HG02678 (cell line): ENCODE data around the gene FEM1C.

Experiments
- ATAC-seq: cut with Tn5 transposase; IDR thresholded peaks from one replicate; pipeline ENCODE4 v1.9.1; 2021; ENCODE audit warnings: mild to moderate bottlenecking, moderate library complexity; ENCODE audit not compliant: unreplicated experiment

Gene FEM1C

DNA sequence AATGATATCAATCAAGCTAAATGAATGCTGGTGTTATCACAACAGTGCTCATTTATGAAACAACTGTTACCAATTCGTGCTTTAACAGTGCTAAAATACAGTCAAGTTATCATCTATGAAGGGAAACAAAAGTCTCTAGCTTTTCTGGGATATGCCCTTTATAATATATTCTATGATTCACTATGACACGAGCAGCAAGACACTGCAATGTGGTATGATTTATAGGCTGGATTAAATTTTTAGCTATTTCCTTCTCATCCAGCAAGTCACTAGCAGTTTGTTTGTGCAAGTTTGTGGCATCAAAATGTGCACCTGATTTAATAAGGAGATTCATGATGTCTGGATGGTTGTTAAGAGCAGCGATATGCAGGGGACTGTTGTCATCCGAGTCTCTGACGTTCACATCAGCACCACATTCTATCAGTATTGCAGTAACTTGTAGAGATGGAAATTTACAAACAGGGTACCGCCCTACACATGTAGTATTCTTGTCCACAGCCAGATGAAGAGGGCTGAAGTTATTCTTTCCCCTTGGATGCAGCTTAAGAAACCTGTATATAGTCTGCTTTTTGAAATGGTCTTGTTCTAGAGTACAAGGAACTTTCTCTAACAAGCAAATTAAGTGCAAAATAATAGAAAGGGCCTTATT lies 20.3 kb downstream of the FEM1C start:
- no peak for ATAC-seq

DNA sequence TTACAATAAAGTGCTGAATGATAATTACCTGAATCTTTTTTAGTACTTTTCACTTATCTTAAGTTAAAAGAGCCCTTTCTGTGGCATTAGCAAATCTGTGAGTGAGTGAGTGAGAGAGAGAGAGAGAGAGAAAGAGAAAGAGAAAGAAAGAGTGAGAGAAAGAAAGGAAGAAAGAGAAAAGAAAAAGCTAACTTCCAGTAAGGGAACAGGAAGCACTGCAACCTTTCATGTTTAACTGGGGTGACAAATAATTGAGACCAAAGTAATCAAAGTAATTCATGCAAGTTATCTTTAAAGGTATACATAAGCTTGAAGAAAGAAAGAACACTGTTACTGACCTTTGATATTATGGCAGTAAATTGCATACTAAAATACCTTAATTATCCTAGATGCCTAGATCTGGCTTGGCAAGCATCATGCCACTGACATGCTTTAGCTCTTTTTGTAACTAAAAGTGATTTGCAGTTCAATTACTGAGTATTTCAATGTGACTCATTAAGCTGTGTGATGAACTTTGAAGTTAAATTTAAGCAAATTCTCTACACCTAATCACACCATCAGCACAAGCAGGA lies 21.7 kb downstream of the FEM1C start:
- ATAC-seq, result no peak

DNA sequence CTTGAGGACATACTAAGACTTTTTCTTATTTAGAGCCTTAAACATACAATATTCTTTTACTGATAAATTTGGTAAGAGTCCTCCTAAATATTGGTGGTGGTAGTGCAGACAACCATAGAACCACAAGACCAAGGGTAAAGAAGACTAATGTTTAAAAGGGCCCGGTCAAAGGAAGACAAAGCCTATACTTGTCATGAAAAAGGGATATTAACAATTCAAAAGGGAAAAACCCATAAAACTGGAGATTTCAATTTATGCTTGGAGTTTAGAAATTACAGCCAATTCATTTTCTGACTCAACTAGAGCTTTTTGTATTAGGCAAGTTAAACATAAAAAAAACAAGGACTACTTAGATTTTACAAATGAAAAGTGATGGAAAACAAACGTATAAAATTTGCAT lies 24.4 kb downstream of the FEM1C start:
- ATAC-seq, result no peak

DNA sequence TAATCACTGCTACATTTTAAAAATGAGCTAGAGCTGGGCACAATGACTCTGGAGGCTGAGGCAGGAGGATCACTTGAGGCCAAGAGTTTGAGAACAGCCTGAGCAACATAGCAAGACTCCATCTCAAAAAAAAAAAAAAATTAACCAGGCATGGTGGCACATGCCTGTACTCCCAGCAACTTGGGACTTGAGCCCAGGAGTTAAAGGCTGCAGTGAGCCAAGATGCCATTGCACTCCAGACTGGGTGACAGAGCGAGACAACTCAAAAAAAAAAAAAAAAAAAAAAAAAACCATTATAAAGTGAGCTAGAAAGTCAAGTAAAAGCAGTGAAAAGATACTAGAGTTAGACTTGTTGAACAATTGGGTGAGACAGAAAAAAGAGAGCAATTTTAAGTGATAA lies 28.2 kb downstream of the FEM1C start:
- no peak for ATAC-seq

DNA sequence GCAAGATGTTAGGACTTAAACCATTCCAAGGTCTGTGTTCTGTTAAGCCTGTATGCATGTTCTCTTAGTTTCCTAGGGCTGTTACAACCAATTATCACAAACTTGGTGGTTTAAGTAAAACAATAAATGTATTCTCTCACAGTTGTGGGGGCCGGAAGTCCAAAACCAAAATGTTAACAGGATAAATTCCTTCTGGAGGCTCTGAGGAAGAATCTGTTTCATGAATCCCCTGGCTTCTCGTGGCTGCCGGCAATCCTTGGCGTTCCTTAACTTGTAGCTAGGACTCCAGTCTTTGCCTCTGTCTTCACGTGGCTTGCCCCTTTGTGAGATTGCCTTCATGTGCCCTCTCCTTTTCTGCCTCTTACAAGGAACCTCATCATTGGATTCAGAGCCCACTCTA lies 30.4 kb downstream of the FEM1C start:
- ATAC-seq, result no peak

DNA sequence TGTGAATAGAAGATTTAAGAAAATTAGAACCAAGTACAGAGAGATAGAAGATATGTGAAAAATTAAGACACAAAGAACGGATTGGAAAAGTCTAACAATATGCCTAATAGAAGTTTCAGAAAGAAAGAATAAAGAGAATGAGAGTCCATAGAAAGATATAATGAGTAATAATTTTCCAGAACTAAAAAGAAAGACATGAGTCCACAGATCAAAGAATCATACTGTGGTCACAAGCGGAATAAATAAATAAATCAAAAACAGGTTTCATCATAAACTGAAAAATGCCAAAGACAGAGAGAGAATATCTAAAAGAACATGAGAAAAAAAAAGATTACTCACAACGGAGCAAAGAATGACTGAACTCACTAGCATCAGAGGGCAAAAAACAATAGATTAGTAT lies 32.9 kb downstream of the FEM1C start:
- no peak for ATAC-seq

DNA sequence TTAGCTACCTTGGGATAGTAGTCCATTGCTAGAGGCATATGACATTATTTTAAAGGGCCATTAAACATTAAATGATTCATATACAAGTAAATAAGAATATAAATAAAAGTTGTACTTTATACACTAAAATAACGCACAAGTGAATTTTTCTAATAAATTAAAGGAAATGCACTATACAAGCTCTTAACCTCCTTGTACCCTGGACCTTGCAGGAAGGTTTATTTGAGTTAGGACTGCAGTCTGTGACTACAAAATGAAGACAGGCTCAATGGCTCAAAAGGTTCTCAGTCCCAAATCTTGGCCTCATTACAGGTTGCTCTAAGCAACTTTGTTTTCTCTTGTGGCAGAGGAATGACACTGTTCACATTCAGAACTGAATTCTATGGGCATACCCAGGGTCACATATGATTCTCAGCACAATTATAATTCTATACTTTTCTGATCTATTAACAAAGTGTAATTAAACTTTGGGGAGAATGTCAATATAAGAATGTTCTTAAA lies 34.4 kb downstream of the FEM1C start:
- no peak for ATAC-seq

DNA sequence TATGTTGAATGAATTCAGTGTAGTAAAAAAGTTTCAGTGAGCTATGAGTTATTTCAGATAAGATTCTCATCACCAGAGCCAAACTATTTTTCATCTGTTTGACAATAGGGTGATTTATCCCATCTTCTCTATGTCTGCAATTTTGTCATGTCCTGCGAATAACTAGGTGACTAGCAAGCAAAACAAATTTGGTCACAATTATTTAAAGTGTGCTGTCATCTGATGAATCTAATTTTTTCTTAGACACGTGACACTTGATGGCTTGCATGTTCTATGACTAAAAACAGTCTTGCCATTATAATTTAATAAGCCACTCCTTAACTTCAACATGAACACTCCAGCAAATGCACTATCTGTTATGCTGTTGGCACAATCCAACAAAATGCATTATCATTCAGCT lies 35.0 kb downstream of the FEM1C start:
- ATAC-seq, result no peak

DNA sequence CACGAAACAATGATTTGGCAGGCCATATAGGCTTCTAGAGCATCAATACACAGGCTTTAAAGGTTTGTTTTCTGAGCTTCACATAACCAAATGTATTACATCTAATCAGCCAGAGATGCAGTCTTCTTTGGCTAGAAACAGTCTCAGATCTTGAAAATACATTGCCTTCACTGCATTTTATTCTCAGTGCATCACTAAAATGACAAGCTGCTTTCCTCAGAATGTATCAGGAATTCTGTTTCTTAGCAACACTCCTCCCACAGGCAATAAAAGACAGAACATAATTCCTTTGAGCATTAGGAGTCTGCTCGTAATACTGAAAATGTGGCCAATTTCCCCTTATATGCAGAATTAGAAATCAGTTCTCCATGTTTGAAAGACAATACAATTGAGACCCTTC lies 36.9 kb downstream of the FEM1C start:
- no peak for ATAC-seq

DNA sequence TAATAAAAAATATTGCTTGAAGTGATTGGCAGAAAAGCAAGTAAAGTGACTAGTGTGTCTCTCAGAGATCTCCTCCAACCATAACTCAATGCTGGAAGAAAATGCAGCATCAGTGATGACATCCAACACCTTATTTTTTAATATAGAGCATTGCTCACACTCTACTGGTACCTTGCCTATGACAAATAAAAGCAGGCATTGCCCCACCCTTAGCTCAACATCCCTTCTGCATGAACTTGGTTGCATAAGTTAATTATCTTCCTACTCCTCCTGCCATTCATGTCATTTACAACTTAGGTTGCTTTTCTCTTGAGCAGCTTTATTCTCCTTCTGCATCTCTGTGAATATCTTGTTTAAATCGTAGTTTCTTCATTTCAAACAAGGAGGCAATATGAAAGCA lies 41.2 kb downstream of the FEM1C start:
- ATAC-seq, result no peak

DNA sequence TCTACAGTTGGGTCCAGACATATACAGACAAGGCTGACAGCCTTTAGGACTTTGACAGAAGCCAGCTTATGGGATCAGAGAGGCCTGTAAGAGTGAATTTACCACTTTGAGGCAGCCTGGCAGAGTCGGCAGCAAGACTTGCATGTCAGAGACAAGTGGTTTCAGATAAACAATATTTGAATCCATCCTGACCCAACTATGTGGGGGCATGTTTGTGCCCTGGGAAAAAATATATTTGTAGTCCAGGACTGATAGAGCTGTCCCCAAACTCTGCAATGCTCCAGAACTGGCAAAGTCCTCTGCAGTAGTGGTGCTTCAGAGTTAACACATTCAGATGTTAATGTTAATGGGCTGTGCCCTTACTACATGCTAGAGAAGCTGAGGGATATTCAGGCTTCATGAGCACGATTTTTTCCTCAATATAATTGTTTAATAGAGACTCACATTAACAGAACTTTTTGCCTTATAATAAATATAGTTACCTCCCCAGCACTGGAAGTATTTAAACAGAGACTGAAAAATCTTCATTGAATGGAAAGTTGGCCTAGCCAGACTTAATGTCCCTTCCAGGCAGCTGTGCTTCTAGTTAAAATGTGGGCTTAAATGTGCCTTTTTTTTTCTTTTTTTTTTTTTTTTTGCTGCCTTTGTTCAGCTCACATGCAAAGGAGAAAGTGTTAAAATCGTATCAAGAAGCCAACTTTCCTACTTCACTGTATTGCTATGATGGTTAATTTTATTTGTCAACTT lies 42.9 kb downstream of the FEM1C start:
- ATAC-seq, result no peak

DNA sequence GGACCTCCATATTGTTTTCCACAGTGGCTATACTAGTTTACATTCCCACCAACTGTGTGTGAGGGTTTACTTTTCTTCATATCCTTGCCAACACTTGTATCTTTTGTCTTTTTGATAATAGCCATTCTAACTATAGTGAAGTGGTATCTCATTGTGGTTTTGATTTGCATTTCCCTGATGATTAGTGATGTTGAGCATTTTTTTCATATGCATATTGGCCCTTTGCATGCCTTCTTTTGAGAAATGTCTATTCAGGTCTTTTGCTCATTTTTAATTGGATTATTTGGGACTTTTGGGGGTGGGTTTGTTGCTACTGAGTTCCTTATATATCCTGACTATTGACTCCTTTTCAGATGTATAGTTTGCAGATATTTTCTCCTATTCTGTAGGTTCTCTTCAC lies 44.4 kb downstream of the FEM1C start:
- no peak for ATAC-seq

DNA sequence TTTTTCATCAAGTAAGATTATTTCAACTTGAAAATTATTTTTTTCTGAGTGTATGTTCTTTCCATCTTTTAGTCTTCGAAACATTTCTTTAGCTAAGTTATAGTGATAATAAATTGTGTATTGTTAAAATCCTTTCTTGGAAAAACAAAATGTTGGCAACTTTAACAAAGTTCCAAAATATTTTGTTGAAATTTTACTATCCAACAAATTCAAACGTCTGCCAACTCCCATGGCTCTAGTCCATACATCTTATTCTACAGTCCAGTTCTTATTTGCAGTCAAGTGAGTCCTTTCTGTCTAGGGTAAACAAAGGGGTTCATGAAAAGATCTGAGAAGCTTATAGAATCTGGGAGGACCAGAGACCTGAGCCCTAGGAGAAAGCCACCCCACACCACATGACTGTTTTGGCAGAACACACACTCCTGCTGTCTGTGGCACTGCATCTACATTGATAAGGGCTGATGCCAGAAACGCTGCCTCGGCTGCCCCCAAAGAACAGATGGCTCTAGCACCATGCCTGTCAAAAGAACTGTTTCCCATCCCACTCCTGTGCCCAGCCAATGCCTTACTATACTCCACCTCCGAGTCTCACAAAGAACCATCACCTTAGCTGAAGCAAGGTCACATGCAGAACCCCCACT lies 47.5 kb downstream of the FEM1C start:
- no peak for ATAC-seq

DNA sequence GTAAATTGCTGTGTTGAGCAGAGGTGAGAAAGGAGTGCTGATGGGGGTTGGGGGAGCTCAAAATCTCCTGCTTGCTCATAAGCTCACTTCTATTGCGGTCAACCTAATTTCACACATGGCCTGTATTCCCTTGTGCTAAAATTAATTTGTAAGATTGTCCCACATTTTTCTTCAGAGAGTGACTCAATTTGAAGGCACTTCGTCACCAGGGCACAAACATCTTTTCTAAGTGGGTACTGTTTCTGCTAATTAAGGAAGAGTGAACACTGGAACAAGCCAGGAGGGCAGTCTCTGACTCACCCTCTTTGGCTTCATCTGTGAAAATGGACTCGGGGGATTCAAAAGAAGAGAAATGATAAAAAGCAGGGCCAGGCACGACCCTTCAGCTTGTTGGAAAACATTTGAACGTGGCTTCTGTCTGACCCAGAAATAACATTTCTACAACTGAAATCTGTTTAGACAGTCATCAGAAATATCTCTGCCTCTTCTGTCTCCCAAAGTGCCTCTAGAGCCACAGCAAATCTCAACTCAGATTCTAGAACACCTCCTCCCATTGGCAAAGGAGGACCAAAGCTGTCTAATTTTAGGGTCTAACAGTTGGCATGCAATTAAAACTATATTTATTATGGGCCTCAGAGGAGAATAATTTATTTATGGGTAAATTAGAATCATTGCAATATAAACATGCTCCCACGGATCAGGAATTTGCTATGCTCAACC lies 49.8 kb downstream of the FEM1C start:
- ATAC-seq, result no peak

DNA sequence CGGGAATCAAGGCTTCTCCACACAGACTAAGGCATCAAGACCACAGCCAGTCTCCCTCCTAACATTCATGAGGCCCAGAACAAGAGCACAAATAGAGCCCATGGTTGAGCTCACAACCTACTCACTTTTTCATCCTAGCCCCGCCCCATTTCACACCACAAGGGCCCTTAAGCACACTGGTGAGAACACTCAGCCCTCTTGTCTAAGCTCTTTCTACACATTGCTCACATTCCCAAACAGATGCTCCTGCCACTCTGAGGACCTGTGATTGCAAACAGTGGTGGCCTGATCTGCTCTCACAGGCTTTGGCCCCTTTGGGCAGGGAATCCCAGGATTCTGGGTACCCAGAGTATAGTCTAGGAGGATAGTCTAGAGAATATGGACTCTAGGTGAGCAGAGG lies 54.0 kb downstream of the FEM1C start:
- no peak for ATAC-seq

DNA sequence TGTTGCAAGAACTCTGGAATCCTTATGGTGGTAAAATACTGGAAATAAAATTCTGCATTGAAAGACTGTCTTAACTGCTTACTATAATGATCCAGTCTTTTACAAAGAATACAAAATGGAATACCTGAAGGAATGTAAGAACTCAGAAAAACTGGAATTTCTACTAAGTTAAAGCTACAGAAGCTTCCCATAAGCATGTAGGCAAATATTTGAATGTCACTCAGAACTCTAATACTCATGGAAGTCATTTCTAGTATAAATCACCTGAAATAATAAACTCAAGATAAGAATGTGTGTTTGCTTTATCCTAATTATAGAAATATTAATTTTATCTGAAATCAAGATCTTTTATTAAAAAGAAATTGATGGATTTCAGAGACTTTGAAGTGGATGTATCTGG lies 54.8 kb downstream of the FEM1C start:
- ATAC-seq, result no peak

DNA sequence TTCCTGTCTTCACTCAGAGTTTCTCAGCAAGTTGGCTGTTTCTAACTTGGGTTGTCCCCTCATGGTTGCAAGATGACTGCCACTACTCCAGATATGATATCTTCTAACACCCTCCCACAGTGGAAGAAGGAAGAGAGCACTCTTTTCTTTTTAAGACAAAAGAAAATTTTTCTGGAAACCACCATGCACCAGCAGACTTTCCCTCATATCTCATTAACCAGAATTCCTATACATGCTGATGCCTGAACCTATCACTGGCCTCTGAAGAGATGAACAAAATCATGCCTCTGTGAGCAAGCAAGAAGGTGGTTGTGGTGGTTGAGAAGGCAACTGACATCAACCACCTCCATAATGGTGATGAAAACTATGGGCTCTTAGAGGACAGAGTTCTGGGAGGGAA lies 56.8 kb downstream of the FEM1C start:
- ATAC-seq, result peak; percentile 74

DNA sequence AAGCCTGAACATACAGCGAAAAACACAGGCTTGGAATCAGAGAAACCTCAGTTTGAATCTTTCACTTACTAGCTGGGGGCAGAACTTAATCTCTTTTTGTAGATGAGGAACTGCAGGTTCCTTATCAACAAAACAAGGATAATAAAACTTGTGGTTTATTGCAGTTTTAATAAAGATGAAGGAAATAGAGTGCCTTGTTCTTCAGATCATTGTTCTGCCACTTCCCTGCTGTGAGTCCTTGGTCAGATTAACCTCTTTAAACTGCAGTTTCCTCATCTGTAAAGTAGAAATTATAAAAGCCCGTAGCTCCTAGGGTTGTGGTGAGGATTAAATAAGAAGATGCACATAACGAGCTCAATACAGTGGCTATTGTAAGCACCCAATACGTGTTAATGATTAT lies 57.4 kb downstream of the FEM1C start:
- peak; percentile 7 for ATAC-seq

DNA sequence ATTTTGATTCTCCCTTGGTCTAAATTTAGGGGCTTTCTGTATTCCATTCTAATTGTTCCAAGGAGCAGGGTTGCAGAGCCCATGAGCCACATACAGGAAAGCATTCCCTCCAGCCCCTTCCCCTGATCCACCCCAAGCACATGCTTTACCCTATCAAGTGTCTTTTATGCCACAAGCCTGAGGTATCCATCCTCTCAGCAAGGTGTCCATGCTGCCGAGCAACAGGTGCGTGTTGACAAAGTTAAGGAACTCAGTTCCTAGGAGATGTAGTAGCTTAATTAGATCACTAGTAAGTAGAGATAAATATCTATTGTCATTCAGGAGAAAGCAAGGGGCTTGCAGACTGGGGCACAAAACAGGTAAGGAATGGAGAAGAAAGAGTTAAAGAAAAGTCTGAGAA lies 57.8 kb downstream of the FEM1C start:
- ATAC-seq, result no peak

DNA sequence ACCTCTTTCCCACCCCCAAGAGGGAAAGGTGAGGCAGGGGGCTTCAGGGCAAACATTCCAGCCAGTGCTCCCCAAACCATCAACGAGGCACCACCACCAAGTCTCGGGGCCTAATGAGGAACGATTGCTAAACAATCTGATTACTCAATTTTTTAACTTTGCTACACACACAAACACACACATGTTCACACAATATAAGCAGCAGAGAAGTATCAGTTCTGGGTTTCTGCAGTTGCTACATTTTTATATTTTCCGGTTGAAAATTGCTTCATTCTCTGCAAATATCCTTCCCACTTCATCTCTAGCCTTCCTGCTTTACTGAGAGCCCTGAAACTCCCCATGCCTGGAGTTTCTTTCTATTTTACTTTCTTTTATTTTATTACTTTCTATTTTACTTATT lies 60.2 kb downstream of the FEM1C start:
- ATAC-seq, result no peak

DNA sequence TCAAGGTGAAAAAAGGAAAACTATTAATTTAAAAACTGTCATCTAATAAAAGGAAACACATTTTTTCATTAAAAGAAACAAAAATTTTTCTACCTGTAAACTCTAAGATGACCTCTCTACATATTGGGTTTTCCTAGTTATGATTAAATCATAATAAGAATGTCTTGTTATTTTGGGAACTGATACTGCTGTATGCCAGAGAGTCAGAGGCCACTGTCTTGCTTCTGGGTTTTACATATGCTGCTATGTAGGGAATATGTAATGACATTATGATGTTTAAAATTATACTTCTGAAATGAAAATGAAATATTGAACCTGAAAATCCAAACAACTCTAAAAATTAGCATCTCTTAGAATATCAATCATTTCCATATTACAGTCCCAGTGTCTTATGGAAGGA lies 63.7 kb downstream of the FEM1C start:
- ATAC-seq, result no peak
